Endothelial cell of umbilical vein (primary cell): ENCODE results near the gene ANKS1B. TPM values are rescaled to one million over a fixed set of nuclear protein-coding genes. Genes with fewer than 3 reads are reported as not detected.

Experiments used
- BruUV-seq: library from RNA; stranded (reverse); fragments of 400-500 nt; replicated peaks from 2 replicates; lab custom pipeline; 2021; lab: Mats Ljungman, UMichigan
- CTCF ChIA-PET: fragments of 300-600, 350-600 bp; sonication (Branson Sonifier 250); formaldehyde crosslinking; loops from one replicate; lab custom pipeline; 2021; ENCODE audit warnings: antibody characterized with exemption, inconsistent platforms; lab: Charles Lee
- POLR2A ChIA-PET: fragments of 300-600, 350-600 bp; sonication (Branson Sonifier 250); formaldehyde crosslinking; loops from one replicate; lab custom pipeline; 2021; ENCODE audit warnings: antibody characterized with exemption, inconsistent platforms; lab: Charles Lee
- DNase-seq: peaks from one replicate; pipeline ENCODE4 v3.0.0-alpha.2; 2011; ENCODE audit warnings: low read depth, low spot score
- FAIRE-seq: peaks from 2 replicates; lab custom pipeline; 2011; peaks lifted over from hg19 to GRCh38; lab: Jason Lieb, UNC
- H2AFZ ChIP-seq: 2 replicates; pipeline ENCODE4 v1.6.0; 2012; ENCODE audit warnings: low read depth, low read length, control low read depth, inconsistent platforms
- H3K27ac ChIP-seq: 2 replicates; pipeline ENCODE4 v1.5.1; 2011; ENCODE audit warnings: low read depth, mild to moderate bottlenecking, control low read depth, low read length, moderate library complexity; ENCODE audit not compliant: insufficient read depth
- H3K27me3 ChIP-seq, 2 experiments: 2 replicates each; pipeline versions ENCODE4 v1.6.0 to v1.6.1; 2011; ENCODE audit warnings: low read length in 2 of 2, mixed read lengths in 1 of 2; ENCODE audit not compliant: control insufficient read depth in 2 of 2, insufficient read depth in 2 of 2
- H3K36me3 ChIP-seq, 2 experiments: 2 replicates in 1 of 2; 3 replicates in 1 of 2; pipeline ENCODE4 v1.5.1; 2011; ENCODE audit warnings: low read length in 2 of 2, mild to moderate bottlenecking in 1 of 2, moderate library complexity in 1 of 2; ENCODE audit not compliant: control insufficient read depth in 2 of 2, insufficient read depth in 2 of 2; ENCODE audit errors: extremely low read depth in 1 of 2
- H3K4me1 ChIP-seq: 3 replicates; pipeline ENCODE4 v1.5.1; 2011; ENCODE audit warnings: mild to moderate bottlenecking, low read length; ENCODE audit not compliant: control insufficient read depth, insufficient read depth; ENCODE audit errors: extremely low read depth
- H3K4me2 ChIP-seq: 2 replicates; pipeline ENCODE4 v1.6.1; 2011; ENCODE audit warnings: low read length, control low read depth, mixed read lengths; ENCODE audit not compliant: insufficient read depth
- H3K4me3 ChIP-seq, 3 experiments: fragments of 200-600 bp in 1 of 3; sonication (generic), shearing (Covaris generic) in 1 of 3; replicated peaks in 1 of 3; 2 replicates each; pipeline ENCODE4 v1.5.1; 2011 to 2016; ENCODE audit warnings: control low read depth in 3 of 3, low read length in 3 of 3, mild to moderate bottlenecking in 2 of 3, inconsistent platforms in 1 of 3, low read depth in 1 of 3, moderate library complexity in 1 of 3; ENCODE audit not compliant: insufficient read depth in 1 of 3
- H3K79me2 ChIP-seq: 2 replicates; pipeline ENCODE4 v1.6.0; 2012; ENCODE audit warnings: low read length, inconsistent platforms; ENCODE audit not compliant: control insufficient read depth, insufficient read depth
- H3K9ac ChIP-seq: replicated peaks from 2 replicates; pipeline ENCODE3; 2011; ENCODE audit warnings: low read length, control low read depth; ENCODE audit not compliant: insufficient read depth; ENCODE audit errors: extremely low read depth
- H3K9me1 ChIP-seq: replicated peaks from 3 replicates; pipeline ENCODE4 v1.6.0; 2011; ENCODE audit warnings: mild to moderate bottlenecking, low read length; ENCODE audit not compliant: control insufficient read depth, insufficient read depth; ENCODE audit errors: extremely low read depth
- H3K9me3 ChIP-seq: replicated peaks from 2 replicates; pipeline ENCODE4 v1.5.1; 2012; ENCODE audit warnings: low read length, inconsistent platforms; ENCODE audit not compliant: control insufficient read depth, insufficient read depth
- H4K20me1 ChIP-seq: replicated peaks from 2 replicates; pipeline ENCODE3; 2011; ENCODE audit warnings: mild to moderate bottlenecking, low read length; ENCODE audit not compliant: control insufficient read depth, insufficient read depth; ENCODE audit errors: extremely low read depth
- CTCF ChIP-seq, 2 donors: IDR thresholded peaks; 1 replicate in 1 of 2; 2 replicates in 1 of 2; pipeline ENCODE4 v1.5.1; 2011; ENCODE audit warnings: low read length in 2 of 2, mild to moderate bottlenecking in 2 of 2, moderate library complexity in 2 of 2, control low read depth in 1 of 2, inconsistent platforms in 1 of 2, low read depth in 1 of 2; ENCODE audit not compliant: insufficient read depth in 1 of 2; ENCODE audit errors: extremely low read depth in 1 of 2
- EZH2 ChIP-seq: IDR thresholded peaks from 2 replicates; pipeline ENCODE4 v1.6.1; 2012; ENCODE audit warnings: borderline replicate concordance, low read depth, mild to moderate bottlenecking, moderate library complexity, low read length, inconsistent platforms; ENCODE audit not compliant: severe bottlenecking
- FOS ChIP-seq: IDR thresholded peaks from 2 replicates; pipeline ENCODE4 v1.6.1; 2011; ENCODE audit warnings: mild to moderate bottlenecking, low read length, moderate library complexity, borderline replicate concordance; ENCODE audit not compliant: insufficient read depth
- GATA2 ChIP-seq: IDR thresholded peaks from 2 replicates; pipeline ENCODE4 v1.7.0; 2011; ENCODE audit warnings: low read depth, mild to moderate bottlenecking, moderate library complexity, mixed read lengths, low read length; ENCODE audit not compliant: insufficient read length, insufficient read depth
- JUN ChIP-seq: IDR thresholded peaks from 2 replicates; pipeline ENCODE4 v1.6.1; 2011; ENCODE audit warnings: borderline replicate concordance, low read depth; ENCODE audit not compliant: insufficient read length, insufficient read depth
- MAX ChIP-seq: IDR thresholded peaks from 2 replicates; pipeline ENCODE4 v1.6.1; 2011; ENCODE audit not compliant: insufficient read depth, insufficient read length
- MYC ChIP-seq: IDR thresholded peaks from one replicate; pipeline ENCODE4 v1.6.1; 2011; ENCODE audit warnings: mild to moderate bottlenecking, low read depth, low read length
- POLR2AphosphoS5 ChIP-seq: IDR thresholded peaks from 2 replicates; pipeline ENCODE4 v1.6.1; 2012; ENCODE audit warnings: low read depth, mild to moderate bottlenecking, control low read depth, low read length, moderate library complexity; ENCODE audit not compliant: insufficient read depth
- dilution Hi-C: fragments of 300-500 bp; cut with MboI; formaldehyde crosslinking; loops from one replicate; pipeline ENCODE4 v1.15.0; 2019; ENCODE audit warnings: low sequenced_read_pairs; ENCODE audit not compliant: extremely low pct_ligation_motif_present
- intact Hi-C: fragments of 100-400 bp; cut with micrococcal nuclease; formaldehyde crosslinking; loops from one replicate; pipeline ENCODE4 v1.10.0; 2022
- polyA plus RNA-seq, 4 experiments: library from polyadenylated mRNA; depleted of rRNA in 3 of 4; stranded (reverse) in 3 of 4; unstranded in 1 of 4; fragments of >200 nt; gene quantifications; 2 replicates each; pipeline versions ENCODE4 v1.2.1 to v1.2.3, GENCODE V29; 2011 to 2012; ENCODE audit warnings: missing spikeins in 1 of 4
- total RNA-seq: library from RNA; stranded (reverse); gene quantifications from 2 replicates; pipeline ENCODE4 v1.2.3, GENCODE V29; 2021

ANKS1B gene
- total and polyA plus RNA-seq, 2 donors (not counting 3 experiments of a cell fraction or from before 2014, with no cell fraction given): 0.15 to 0.38 TPM

GRCh38 chr12:99170461-99170860, 814.3 kb downstream of the ANKS1B start:
- H3K27me3 ChIP-seq: no peaks in the 10 kb centered on the region
- no peaks in the 10 kb centered on the region for H3K4me1 ChIP-seq
- CTCF ChIA-PET: no interaction called here
- H3K36me3 ChIP-seq: no peaks in the 10 kb centered on the region
- BruUV-seq: no TSS peak
- H3K79me2 ChIP-seq: no peaks in the 10 kb centered on the region
- no peak overlapping the region for H3K4me3 ChIP-seq
- dilution Hi-C loops: no loop called here
- no peak overlapping the region for H3K9ac ChIP-seq
- FAIRE-seq: no peak
- intact Hi-C loops: no loop called here
- TF ChIP-seq CTCF (IDR thresholded peaks at IDR 0.05; ENCODE audit: extremely low read depth in 1 of 2, insufficient read depth in 1 of 2, low read depth in 1 of 2, low read length in 2 of 2) (no peak), MYC (no peak), FOS (no peak), GATA2 (no peak), POLR2AphosphoS5 (no peak), EZH2 (no peak), JUN (no peak), MAX (no peak)
- no peak for DNase-seq
- POLR2A ChIA-PET: no interaction called here
- no peak overlapping the region for H2AFZ ChIP-seq
- no peak overlapping the region for H3K27ac ChIP-seq
- no peaks in the 10 kb centered on the region for H3K9me1 ChIP-seq
- H3K4me2 ChIP-seq: no peak overlapping the region
- H4K20me1 ChIP-seq: no peaks in the 10 kb centered on the region
- no peaks in the 10 kb centered on the region for H3K9me3 ChIP-seq
